ACC112 (cell line): ENCODE measurements around the gene WAS.

ENCODE experiments used
- H2AFZ ChIP-seq: fragments of 200-600 bp; sonication (generic); one replicate; pipeline ENCODE4 v1.6.0; 2017; ENCODE audit warnings: antibody characterized with exemption, low read length; ENCODE audit not compliant: unreplicated experiment
- H3K27ac ChIP-seq: fragments of 200-600 bp; sonication (generic); 2 replicates; pipeline ENCODE4 v1.5.1; 2014; ENCODE audit warnings: low read depth, mild to moderate bottlenecking, antibody characterized with exemption, low read length, moderate library complexity
- H3K27me3 ChIP-seq: fragments of 200-600 bp; sonication (generic); 2 replicates; pipeline ENCODE4 v1.6.1; 2014; ENCODE audit warnings: mild to moderate bottlenecking, antibody characterized with exemption, low read length, moderate library complexity, mixed read lengths; ENCODE audit not compliant: insufficient read depth
- H3K36me3 ChIP-seq: fragments of 200-600 bp; sonication (generic); 2 replicates; pipeline ENCODE4 v1.6.1; 2016; ENCODE audit warnings: mild to moderate bottlenecking, antibody characterized with exemption, low read length, moderate library complexity, mixed read lengths; ENCODE audit not compliant: insufficient read depth
- H3K4me1 ChIP-seq: fragments of 200-600 bp; sonication (generic); one replicate; pipeline ENCODE4 v1.6.1; 2016; ENCODE audit warnings: low read length, mixed read lengths; ENCODE audit not compliant: insufficient read depth, unreplicated experiment, control insufficient read depth
- H3K4me3 ChIP-seq: fragments of 200-600 bp; sonication (generic); 2 replicates; pipeline ENCODE4 v1.5.1; 2014; ENCODE audit warnings: mild to moderate bottlenecking, low read depth, low read length
- H3K79me2 ChIP-seq: fragments of 200-600 bp; sonication (generic); one replicate; pipeline ENCODE4 v1.6.0; 2016; ENCODE audit warnings: low read length; ENCODE audit not compliant: control insufficient read depth, unreplicated experiment, insufficient read depth

WAS gene

GRCh38 chrX:48736878-48737212, 53.2 kb downstream of the WAS start:
- peak overlapping the region; percentile 88 for H3K4me3 ChIP-seq
- H3K27me3 ChIP-seq: no peaks in the 10 kb centered on the region
- H2AFZ ChIP-seq: peak overlapping the region; percentile 81
- H3K4me1 ChIP-seq: peaks cover 4% of the 10 kb centered on the region
- H3K79me2 ChIP-seq: no peaks in the 10 kb centered on the region
- H3K36me3 ChIP-seq: no peaks in the 10 kb centered on the region
- no peak overlapping the region for H3K27ac ChIP-seq

DNA sequence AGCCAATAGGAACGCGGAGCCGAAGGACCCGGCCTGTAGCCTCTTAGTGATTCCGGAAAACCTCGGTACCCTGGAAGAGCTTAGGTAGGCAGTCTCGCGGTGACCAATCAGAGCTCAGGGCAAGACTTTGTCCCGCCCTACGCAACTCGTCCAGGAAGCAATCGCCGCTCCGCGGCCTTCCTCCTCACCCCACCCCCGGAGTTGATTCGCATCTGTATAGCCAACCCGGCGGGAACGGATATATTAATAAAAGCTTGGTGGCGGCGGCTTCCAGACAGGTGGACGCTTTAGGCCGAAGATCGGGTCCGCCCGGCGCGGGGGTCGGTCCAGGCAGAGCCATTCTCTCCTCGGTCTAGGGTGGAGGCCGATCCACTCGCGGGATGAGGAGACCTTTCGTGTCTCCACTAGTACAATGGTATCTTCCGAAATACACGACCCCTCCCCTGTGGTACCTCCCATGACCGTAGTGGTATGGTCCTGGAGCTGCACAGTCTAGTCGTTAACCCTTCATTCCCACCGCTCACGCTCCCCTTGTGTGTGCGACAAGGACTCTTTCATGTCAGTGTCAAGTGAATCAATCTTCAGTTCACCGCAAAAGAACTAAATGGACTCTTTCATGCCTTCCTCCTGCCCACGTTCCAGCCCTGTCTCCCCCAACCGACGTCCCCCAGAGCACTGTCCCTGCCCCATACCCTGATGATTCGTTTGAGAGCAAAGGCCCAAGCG, 53.8 kb downstream of the WAS start:
- peak overlapping the region; percentile 88 for H3K4me3 ChIP-seq
- peak overlapping the region; percentile 71 for H2AFZ ChIP-seq

DNA sequence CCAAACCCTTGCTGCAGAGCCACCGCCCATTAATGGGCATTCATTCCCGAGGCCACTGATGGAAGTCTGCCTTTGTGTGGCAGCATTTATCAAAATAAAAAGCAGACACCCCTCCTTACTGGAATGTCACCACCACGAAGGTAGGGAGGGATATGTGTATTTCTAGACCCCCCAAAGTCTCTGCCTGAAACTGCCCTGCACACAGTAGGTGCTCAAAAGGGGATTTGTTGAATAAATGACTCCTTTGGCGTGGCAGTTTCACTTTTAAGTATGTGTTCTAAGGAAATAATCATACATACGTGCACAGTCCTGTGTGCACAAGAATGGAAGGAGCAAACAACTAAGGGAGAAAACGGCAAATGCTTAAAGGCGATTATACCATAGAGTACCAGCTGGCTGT, 54.3 kb downstream of the WAS start:
- Histone ChIP-seq H3K27ac (peak overlapping the region; percentile 85; the same call in 1 of the 2 replicates), H2AFZ (peak overlapping the region; percentile 43), H3K27me3 (no peaks in the 10 kb centered on the region), H3K4me1 (peaks cover 4% of the 10 kb centered on the region), H3K36me3 (no peaks in the 10 kb centered on the region), H3K4me3 (peak overlapping the region; percentile 88), H3K79me2 (no peaks in the 10 kb centered on the region)

More for the DNA sequence above, 53.8 kb downstream of the WAS start:
- Histone ChIP-seq H3K4me1 (peaks cover 4% of the 10 kb centered on the region), H3K36me3 (no peaks in the 10 kb centered on the region), H3K27me3 (no peaks in the 10 kb centered on the region), H3K79me2 (no peaks in the 10 kb centered on the region), H3K27ac (peak overlapping the region; percentile 85)
